GM23338 (cell line): ENCODE results near the gene LTBP2.

Experiments used
- CREB1 ChIP-seq: fragments of 250-450 bp; sonication (Bioruptor Pico); IDR thresholded peaks from 2 replicates; pipeline ENCODE4 v1.5.0; 2020; ENCODE audit warnings: low read depth, mild to moderate bottlenecking, moderate library complexity
- CTCF ChIP-seq, 2 experiments: fragments of 200-600 bp in 1 of 2; sonication (generic) in 1 of 2; conservative IDR thresholded peaks; 2 replicates each; pipeline versions ENCODE4 v1.5.1 to v1.6.1; 2016 to 2017; ENCODE audit warnings: antibody characterized with exemption in 2 of 2, low read depth in 2 of 2, mild to moderate bottlenecking in 2 of 2, moderate library complexity in 1 of 2
- ETS1 ChIP-seq: IDR thresholded peaks from 2 replicates; pipeline ENCODE4 v1.6.1; 2016; ENCODE audit warnings: antibody characterized with exemption
- EZH2 ChIP-seq: fragments of 200-600 bp; sonication (generic); IDR thresholded peaks from one replicate; pipeline ENCODE4 v1.8.0; 2017; ENCODE audit warnings: antibody characterized with exemption, mild to moderate bottlenecking, low read depth; ENCODE audit not compliant: unreplicated experiment
- EZH2phosphoT487 ChIP-seq: fragments of 200-600 bp; sonication (generic); IDR thresholded peaks from one replicate; pipeline ENCODE4 v1.8.1; 2018; ENCODE audit warnings: antibody characterized with exemption; ENCODE audit not compliant: unreplicated experiment
- JUNB ChIP-seq: IDR thresholded peaks from one replicate; pipeline ENCODE4 v1.6.1; 2016; ENCODE audit warnings: antibody characterized with exemption; ENCODE audit not compliant: unreplicated experiment
- NANOG ChIP-seq: IDR thresholded peaks from 2 replicates; pipeline ENCODE4 v1.6.1; 2016; ENCODE audit warnings: antibody characterized with exemption, borderline replicate concordance
- POLR2AphosphoS5 ChIP-seq: IDR thresholded peaks from 2 replicates; pipeline ENCODE4 v1.6.1; 2016; ENCODE audit warnings: antibody characterized with exemption, low read depth
- REST ChIP-seq: IDR thresholded peaks from one replicate; pipeline ENCODE4 v1.6.1; 2018; ENCODE audit warnings: antibody characterized with exemption; ENCODE audit not compliant: unreplicated experiment
- STAT1 ChIP-seq: IDR thresholded peaks from one replicate; pipeline ENCODE4 v1.6.1; 2016; ENCODE audit warnings: antibody characterized with exemption; ENCODE audit not compliant: unreplicated experiment
- ZNF114 ChIP-seq: fragments of 250-450 bp; sonication (Bioruptor Pico); IDR thresholded peaks from 2 replicates; pipeline ENCODE4 v1.5.0; 2020; ENCODE audit warnings: mild to moderate bottlenecking, moderate library complexity
- ZNF331 ChIP-seq: fragments of 250-450 bp; sonication (Bioruptor Pico); IDR thresholded peaks from 2 replicates; pipeline ENCODE4 v1.5.0; 2020; ENCODE audit warnings: low read depth, mild to moderate bottlenecking, moderate library complexity
- ZNF462 ChIP-seq: fragments of 250-450 bp; sonication (Bioruptor Pico); IDR thresholded peaks from 2 replicates; pipeline ENCODE4 v1.5.0; 2020; ENCODE audit warnings: mild to moderate bottlenecking, moderate library complexity

- TF ChIP-seq REST, result no peak
- no peak for TF ChIP-seq EZH2
- TF ChIP-seq CTCF (conservative IDR thresholded peaks at IDR 0.05; ENCODE audit: low read depth in 2 of 2), result no peak
- TF ChIP-seq ZNF114 (CRISPR knock-in tag), result no peak
- TF ChIP-seq STAT1, result no peak
- TF ChIP-seq CREB1, result no peak
- no peak for TF ChIP-seq NANOG
- no peak for TF ChIP-seq POLR2AphosphoS5
- no peak for TF ChIP-seq EZH2phosphoT487
- TF ChIP-seq ETS1, result no peak
- no peak for TF ChIP-seq ZNF331 (CRISPR knock-in tag)
- TF ChIP-seq JUNB, result no peak
- no peak for TF ChIP-seq ZNF462 (CRISPR knock-in tag)
Measured at GRCh38 chr14:74649167-74649566, 37.1 kb upstream of the LTBP2 start.
